Body of pancreas (tissue), 4 donors: Measurements from ENCODE around the gene TBC1D16. TPM values are rescaled to one million over a fixed set of nuclear protein-coding genes. Genes with fewer than 3 reads are reported as not detected.
A peak's percentile ranks its signal among the peaks of the same experiment; 100 is the strongest.

ENCODE experiments used
- ATAC-seq: fragments of 150-250 bp; one replicate; pipeline ENCODE4 v1.9.1; 2016
- DNase-seq, 4 donors: peaks; one replicate each; pipeline ENCODE4 v3.0.0-alpha.2; 2019
- H3K27ac ChIP-seq, 4 donors: fragments of 200-600 bp; sonication (generic); 1 replicate in 3 of 4; 2 replicates in 1 of 4; pipeline versions ENCODE4 v1.5.1 to v1.6.1; 2016 to 2019; ENCODE audit warnings: mild to moderate bottlenecking in 1 of 4, mixed read lengths in 1 of 4, moderate library complexity in 1 of 4
- H3K27me3 ChIP-seq, 2 donors: fragments of 200-600 bp; sonication (generic); one replicate each; pipeline ENCODE4 v1.6.0; 2016; ENCODE audit warnings: mild to moderate bottlenecking in 1 of 2
- H3K36me3 ChIP-seq, 2 donors: fragments of 200-600 bp; sonication (generic); replicated peaks in 1 of 2; 2 replicates each; pipeline ENCODE4 v1.5.1; 2016; ENCODE audit warnings: low read depth in 2 of 2; ENCODE audit not compliant: insufficient read depth in 1 of 2
- H3K4me1 ChIP-seq: fragments of 200-600 bp; sonication (generic); one replicate; pipeline ENCODE4 v1.6.0; 2016
- H3K4me3 ChIP-seq, 2 donors: fragments of 200-600 bp; sonication (generic); 1 replicate in 1 of 2; 2 replicates in 1 of 2; pipeline ENCODE4 v1.5.1; 2016 to 2019
- H3K9me3 ChIP-seq, 3 donors: fragments of 200-600 bp; sonication (generic); 1 replicate in 2 of 3; 2 replicates in 1 of 3; pipeline ENCODE4 v1.5.1; 2016
- CTCF ChIP-seq, 7 experiments: fragments of 450-650 bp in 4 of 7; fragments of 200-600 bp in 3 of 7; sonication (generic) in 3 of 7; IDR thresholded peaks; one replicate each; pipeline ENCODE4 v1.5.1; 2016 to 2019; ENCODE audit warnings: antibody characterized with exemption in 7 of 7
- POLR2A ChIP-seq, 3 donors: fragments of 450-650 bp; IDR thresholded peaks; one replicate each; pipeline ENCODE4 v1.6.1; 2016; ENCODE audit warnings: antibody characterized with exemption in 3 of 3, mild to moderate bottlenecking in 2 of 3
- WGBS, 2 donors: methylation state at CpG; one replicate each; pipeline ENCODE4 v1.1.5; 2017; 5-methylcytosine and 5-hydroxymethylcytosine counted together
- intact Hi-C: fragments of 100-400 bp; cut with DNase I; formaldehyde crosslinking; loops from one replicate; pipeline ENCODE4 v1.15.1; 2023
- total RNA-seq, 2 donors: library from RNA; depleted of rRNA; stranded (reverse); fragments of >200 nt; gene quantifications; one replicate each; pipeline ENCODE4 v1.1.0, GENCODE V29; 2016

TBC1D16 gene
- total RNA-seq, 2 donors from 2014 or later = 21.0 to 37.2 TPM

GRCh38 chr17:80023481-80024205, 12.0 kb downstream of the TBC1D16 start:
- Histone ChIP-seq H3K4me1 (peaks cover 61% of the 10 kb centered on the region), H3K27ac (no peak overlapping the region), H3K9me3 (no peaks in the 10 kb centered on the region), H3K27me3 (no peaks in the 10 kb centered on the region), H3K36me3 (no peaks in the 10 kb centered on the region), H3K4me3 (no peak overlapping the region)
- ATAC-seq = no peak
- WGBS, 2 donors = 56 to 86% methylated on average over 12 to 36 of the region's 43 CpGs
- intact Hi-C loops = no loop called here
- peak in 1 of 4 donors; percentile 45 for DNase-seq
- TF ChIP-seq CTCF (IDR thresholded peaks at IDR 0.05) = no peak
- TF ChIP-seq POLR2A (IDR thresholded peaks at IDR 0.05) = no peak

- intact Hi-C loops = no loop called here
- H3K27ac ChIP-seq = no peak overlapping the region
- WGBS, 2 donors = 97 to 98% methylated on average over 2 of the region's 2 CpGs
- H3K4me3 ChIP-seq = no peak overlapping the region
- DNase-seq (no peak), ATAC-seq (no peak)
- H3K27me3 ChIP-seq = no peaks in the 10 kb centered on the region
- peaks cover 41% of the 10 kb centered on the region for H3K4me1 ChIP-seq
- H3K36me3 ChIP-seq = no peaks in the 10 kb centered on the region
- TF ChIP-seq POLR2A (IDR thresholded peaks at IDR 0.05) (no peak), CTCF (IDR thresholded peaks at IDR 0.05) (no peak)
- H3K9me3 ChIP-seq = no peaks in the 10 kb centered on the region
These were observed 14.1 kb downstream of the TBC1D16 start for GRCh38 chr17:80021600-80021999.

- no peaks in the 10 kb centered on the region for H3K36me3 ChIP-seq
- DNase-seq (no peak), ATAC-seq (peak; percentile 39)
- peak overlapping the region in 3 of 4 donors; percentile 32 to 73 (median 43) for H3K27ac ChIP-seq
- intact Hi-C loops = no loop called here
- H3K4me3 ChIP-seq = no peak overlapping the region
- 54 to 58% methylated on average over 19 to 21 of the region's 21 CpGs for WGBS, 2 donors
- no peaks in the 10 kb centered on the region for H3K27me3 ChIP-seq
- peaks cover 24% of the 10 kb centered on the region for H3K4me1 ChIP-seq
- no peaks in the 10 kb centered on the region for H3K9me3 ChIP-seq
- TF ChIP-seq CTCF (IDR thresholded peaks at IDR 0.05) = no peak
- TF ChIP-seq POLR2A (IDR thresholded peaks at IDR 0.05) = no peak
These were observed 16.6 kb downstream of the TBC1D16 start for GRCh38 chr17:80018917-80019651.

- WGBS, 2 donors = 91 to 94% methylated on average over 14 to 18 of the region's 18 CpGs
These were observed 18.3 kb downstream of the TBC1D16 start for GRCh38 chr17:80017226-80018010.

More at GRCh38 chr17:80017226-80018010, 18.3 kb downstream of the TBC1D16 start:
- Histone ChIP-seq H3K36me3 (no peaks in the 10 kb centered on the region), H3K27ac (no peak overlapping the region), H3K4me3 (no peak overlapping the region), H3K27me3 (no peaks in the 10 kb centered on the region), H3K4me1 (peaks cover 17% of the 10 kb centered on the region), H3K9me3 (no peaks in the 10 kb centered on the region)
- ATAC-seq (no peak), DNase-seq (no peak)
- no peak for TF ChIP-seq POLR2A (IDR thresholded peaks at IDR 0.05)
- no peak for TF ChIP-seq CTCF (IDR thresholded peaks at IDR 0.05)
- intact Hi-C loops = no loop called here
